ENCODE measurements around the gene FSTL5. TPM values are rescaled to one million over a fixed set of nuclear protein-coding genes. Genes with fewer than 3 reads are reported as not detected.

Gene FSTL5
- total and polyA plus RNA-seq, 2 experiments from 2014 or later = 0.06 to 0.49 TPM

DNA sequence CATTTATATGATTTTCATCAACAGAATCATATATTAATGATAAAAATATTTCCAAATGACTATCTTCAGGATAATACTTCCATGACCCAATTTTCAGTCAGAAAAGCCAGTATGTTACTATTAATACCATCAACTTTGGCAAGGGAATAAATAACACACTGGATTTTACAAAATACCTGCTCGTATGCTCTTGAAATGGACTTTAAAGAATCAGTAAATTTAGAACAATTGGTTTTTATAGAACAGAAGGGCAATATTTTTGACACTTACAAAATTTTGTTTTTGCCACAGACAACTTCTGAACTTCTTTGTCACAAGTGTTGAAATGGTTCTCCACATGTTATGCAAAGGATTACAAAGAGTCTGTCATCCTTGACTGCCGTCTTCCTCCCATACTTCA lies 700.4 kb downstream of the FSTL5 start:
- H3K4me3 Mint-ChIP-seq = no peak overlapping the region
- H3K27ac ChIP-seq (ENCODE audit: low read depth) = no peak overlapping the region
- H3K4me3 ChIP-seq = no peak overlapping the region
- peaks cover 4% of the 10 kb centered on the region; the same call in 1 of the 3 replicates for H3K4me1 Mint-ChIP-seq
- no peak overlapping the region for H3K27ac Mint-ChIP-seq
- H3K79me2 ChIP-seq (replicated peaks; ENCODE audit: insufficient read depth) = no peaks in the 10 kb centered on the region
- H3K36me3 ChIP-seq (ENCODE audit: insufficient read depth) = no peaks in the 10 kb centered on the region
- no peaks in the 10 kb centered on the region for H3K36me3 Mint-ChIP-seq (ENCODE audit: low read depth)
- H3K9me3 Mint-ChIP-seq = no peaks in the 10 kb centered on the region
- H4K20me1 ChIP-seq (replicated peaks; ENCODE audit: insufficient read depth) = no peaks in the 10 kb centered on the region
- no peak for TF ChIP-seq POLR2AphosphoS5 (IDR thresholded peaks at IDR 0.05; ENCODE audit: low read depth)
- H2AFZ ChIP-seq = no peak overlapping the region
- no peak overlapping the region for H3K4me2 ChIP-seq
- no peaks in the 10 kb centered on the region for H3K27me3 Mint-ChIP-seq (ENCODE audit: insufficient read depth, low read depth, poor library complexity)
- no peaks in the 10 kb centered on the region for H3K27me3 ChIP-seq (ENCODE audit: insufficient read depth)
- H3F3A ChIP-seq (replicated peaks; ENCODE audit: low read depth) = no peaks in the 10 kb centered on the region
- no peaks in the 10 kb centered on the region for H3K9me2 ChIP-seq (ENCODE audit: insufficient read depth)
- no peak for DNase-seq (ENCODE audit: low spot score)
- no peak for ATAC-seq
- H3K4me1 ChIP-seq (ENCODE audit: insufficient read depth) = peaks cover 7% of the 10 kb centered on the region

DNA sequence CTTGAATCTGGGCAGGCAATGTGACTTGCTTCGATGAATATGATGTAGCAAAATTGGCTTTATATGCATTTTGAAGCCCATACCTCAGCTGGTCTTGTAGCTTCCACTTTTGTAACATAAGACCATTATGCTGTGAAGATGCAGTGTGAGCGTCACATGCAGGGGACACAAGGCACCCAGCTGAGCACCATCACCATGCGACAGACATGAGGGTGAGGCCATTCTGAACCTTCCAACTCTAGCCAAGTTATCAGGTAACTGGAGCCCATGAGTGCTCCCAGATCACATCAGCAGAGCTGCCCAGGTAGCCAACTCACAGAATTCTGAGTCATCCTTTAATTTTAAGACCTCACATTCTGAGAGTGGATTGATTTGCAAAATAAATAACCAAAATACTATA lies 705.9 kb downstream of the FSTL5 start:
- ATAC-seq = no peak
- TF ChIP-seq POLR2AphosphoS5 (IDR thresholded peaks at IDR 0.05; ENCODE audit: low read depth) (no peak), CTCF (conservative IDR thresholded peaks at IDR 0.05; ENCODE audit: low read depth in 2 of 2) (no peak), EZH2 (IDR thresholded peaks at IDR 0.05; ENCODE audit: low read depth, unreplicated experiment) (no peak), ETS1 (IDR thresholded peaks at IDR 0.05) (no peak), CREB1 (CRISPR knock-in tag; IDR thresholded peaks at IDR 0.05; ENCODE audit: low read depth) (no peak), ZNF331 (CRISPR knock-in tag; IDR thresholded peaks at IDR 0.05; ENCODE audit: low read depth) (no peak), ZNF114 (CRISPR knock-in tag; IDR thresholded peaks at IDR 0.05) (no peak), NANOG (IDR thresholded peaks at IDR 0.05; ENCODE audit: borderline replicate concordance) (no peak)
- TF ChIP-seq, protein P1, sequence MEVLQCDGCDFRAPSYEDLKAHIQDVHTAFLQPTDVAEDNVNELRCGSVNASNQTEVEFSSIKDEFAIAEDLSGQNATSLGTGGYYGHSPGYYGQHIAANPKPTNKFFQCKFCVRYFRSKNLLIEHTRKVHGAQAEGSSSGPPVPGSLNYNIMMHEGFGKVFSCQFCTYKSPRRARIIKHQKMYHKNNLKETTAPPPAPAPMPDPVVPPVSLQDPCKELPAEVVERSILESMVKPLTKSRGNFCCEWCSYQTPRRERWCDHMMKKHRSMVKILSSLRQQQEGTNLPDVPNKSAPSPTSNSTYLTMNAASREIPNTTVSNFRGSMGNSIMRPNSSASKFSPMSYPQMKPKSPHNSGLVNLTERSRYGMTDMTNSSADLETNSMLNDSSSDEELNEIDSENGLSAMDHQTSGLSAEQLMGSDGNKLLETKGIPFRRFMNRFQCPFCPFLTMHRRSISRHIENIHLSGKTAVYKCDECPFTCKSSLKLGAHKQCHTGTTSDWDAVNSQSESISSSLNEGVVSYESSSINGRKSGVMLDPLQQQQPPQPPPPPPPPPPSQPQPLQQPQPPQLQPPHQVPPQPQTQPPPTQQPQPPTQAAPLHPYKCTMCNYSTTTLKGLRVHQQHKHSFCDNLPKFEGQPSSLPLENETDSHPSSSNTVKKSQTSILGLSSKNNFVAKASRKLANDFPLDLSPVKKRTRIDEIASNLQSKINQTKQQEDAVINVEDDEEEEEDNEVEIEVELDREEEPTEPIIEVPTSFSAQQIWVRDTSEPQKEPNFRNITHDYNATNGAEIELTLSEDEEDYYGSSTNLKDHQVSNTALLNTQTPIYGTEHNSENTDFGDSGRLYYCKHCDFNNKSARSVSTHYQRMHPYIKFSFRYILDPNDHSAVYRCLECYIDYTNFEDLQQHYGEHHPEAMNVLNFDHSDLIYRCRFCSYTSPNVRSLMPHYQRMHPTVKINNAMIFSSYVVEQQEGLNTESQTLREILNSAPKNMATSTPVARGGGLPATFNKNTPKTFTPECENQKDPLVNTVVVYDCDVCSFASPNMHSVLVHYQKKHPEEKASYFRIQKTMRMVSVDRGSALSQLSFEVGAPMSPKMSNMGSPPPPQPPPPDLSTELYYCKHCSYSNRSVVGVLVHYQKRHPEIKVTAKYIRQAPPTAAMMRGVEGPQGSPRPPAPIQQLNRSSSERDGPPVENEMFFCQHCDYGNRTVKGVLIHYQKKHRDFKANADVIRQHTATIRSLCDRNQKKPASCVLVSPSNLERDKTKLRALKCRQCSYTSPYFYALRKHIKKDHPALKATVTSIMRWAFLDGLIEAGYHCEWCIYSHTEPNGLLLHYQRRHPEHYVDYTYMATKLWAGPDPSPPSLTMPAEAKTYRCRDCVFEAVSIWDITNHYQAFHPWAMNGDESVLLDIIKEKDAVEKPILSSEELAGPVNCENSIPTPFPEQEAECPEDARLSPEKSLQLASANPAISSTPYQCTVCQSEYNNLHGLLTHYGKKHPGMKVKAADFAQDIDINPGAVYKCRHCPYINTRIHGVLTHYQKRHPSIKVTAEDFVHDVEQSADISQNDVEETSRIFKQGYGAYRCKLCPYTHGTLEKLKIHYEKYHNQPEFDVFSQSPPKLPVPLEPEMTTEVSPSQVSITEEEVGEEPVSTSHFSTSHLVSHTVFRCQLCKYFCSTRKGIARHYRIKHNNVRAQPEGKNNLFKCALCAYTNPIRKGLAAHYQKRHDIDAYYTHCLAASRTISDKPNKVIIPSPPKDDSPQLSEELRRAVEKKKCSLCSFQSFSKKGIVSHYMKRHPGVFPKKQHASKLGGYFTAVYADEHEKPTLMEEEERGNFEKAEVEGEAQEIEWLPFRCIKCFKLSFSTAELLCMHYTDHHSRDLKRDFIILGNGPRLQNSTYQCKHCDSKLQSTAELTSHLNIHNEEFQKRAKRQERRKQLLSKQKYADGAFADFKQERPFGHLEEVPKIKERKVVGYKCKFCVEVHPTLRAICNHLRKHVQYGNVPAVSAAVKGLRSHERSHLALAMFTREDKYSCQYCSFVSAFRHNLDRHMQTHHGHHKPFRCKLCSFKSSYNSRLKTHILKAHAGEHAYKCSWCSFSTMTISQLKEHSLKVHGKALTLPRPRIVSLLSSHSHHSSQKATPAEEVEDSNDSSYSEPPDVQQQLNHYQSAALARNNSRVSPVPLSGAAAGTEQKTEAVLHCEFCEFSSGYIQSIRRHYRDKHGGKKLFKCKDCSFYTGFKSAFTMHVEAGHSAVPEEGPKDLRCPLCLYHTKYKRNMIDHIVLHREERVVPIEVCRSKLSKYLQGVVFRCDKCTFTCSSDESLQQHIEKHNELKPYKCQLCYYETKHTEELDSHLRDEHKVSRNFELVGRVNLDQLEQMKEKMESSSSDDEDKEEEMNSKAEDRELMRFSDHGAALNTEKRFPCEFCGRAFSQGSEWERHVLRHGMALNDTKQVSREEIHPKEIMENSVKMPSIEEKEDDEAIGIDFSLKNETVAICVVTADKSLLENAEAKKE (CRISPR knock-in tag; IDR thresholded peaks at IDR 0.05) = no peak
- TF ChIP-seq, protein P2, sequence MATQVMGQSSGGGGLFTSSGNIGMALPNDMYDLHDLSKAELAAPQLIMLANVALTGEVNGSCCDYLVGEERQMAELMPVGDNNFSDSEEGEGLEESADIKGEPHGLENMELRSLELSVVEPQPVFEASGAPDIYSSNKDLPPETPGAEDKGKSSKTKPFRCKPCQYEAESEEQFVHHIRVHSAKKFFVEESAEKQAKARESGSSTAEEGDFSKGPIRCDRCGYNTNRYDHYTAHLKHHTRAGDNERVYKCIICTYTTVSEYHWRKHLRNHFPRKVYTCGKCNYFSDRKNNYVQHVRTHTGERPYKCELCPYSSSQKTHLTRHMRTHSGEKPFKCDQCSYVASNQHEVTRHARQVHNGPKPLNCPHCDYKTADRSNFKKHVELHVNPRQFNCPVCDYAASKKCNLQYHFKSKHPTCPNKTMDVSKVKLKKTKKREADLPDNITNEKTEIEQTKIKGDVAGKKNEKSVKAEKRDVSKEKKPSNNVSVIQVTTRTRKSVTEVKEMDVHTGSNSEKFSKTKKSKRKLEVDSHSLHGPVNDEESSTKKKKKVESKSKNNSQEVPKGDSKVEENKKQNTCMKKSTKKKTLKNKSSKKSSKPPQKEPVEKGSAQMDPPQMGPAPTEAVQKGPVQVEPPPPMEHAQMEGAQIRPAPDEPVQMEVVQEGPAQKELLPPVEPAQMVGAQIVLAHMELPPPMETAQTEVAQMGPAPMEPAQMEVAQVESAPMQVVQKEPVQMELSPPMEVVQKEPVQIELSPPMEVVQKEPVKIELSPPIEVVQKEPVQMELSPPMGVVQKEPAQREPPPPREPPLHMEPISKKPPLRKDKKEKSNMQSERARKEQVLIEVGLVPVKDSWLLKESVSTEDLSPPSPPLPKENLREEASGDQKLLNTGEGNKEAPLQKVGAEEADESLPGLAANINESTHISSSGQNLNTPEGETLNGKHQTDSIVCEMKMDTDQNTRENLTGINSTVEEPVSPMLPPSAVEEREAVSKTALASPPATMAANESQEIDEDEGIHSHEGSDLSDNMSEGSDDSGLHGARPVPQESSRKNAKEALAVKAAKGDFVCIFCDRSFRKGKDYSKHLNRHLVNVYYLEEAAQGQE (IDR thresholded peaks at IDR 0.05; ENCODE audit: unreplicated experiment) = no peak

More for the DNA sequence above, 705.9 kb downstream of the FSTL5 start:
- Mint-ChIP-seq H3K27ac (no peak overlapping the region), H3K4me1 (peaks cover 4% of the 10 kb centered on the region; the same call in 1 of the 3 replicates), H3K27me3 (ENCODE audit: insufficient read depth, low read depth, poor library complexity) (peaks cover 1% of the 10 kb centered on the region), H3K36me3 (ENCODE audit: low read depth) (no peaks in the 10 kb centered on the region), H3K9me3 (no peaks in the 10 kb centered on the region), H3K4me3 (no peak overlapping the region)
- Histone ChIP-seq H3K4me2 (no peak overlapping the region), H3K4me1 (ENCODE audit: insufficient read depth) (peaks cover 7% of the 10 kb centered on the region), H3F3A (replicated peaks; ENCODE audit: low read depth) (no peaks in the 10 kb centered on the region), H3K79me2 (replicated peaks; ENCODE audit: insufficient read depth) (no peaks in the 10 kb centered on the region), H3K9me2 (ENCODE audit: insufficient read depth) (no peaks in the 10 kb centered on the region), H3K27ac (ENCODE audit: low read depth) (no peak overlapping the region), H3K36me3 (ENCODE audit: insufficient read depth) (no peaks in the 10 kb centered on the region), H3K4me3 (no peak overlapping the region), H4K20me1 (replicated peaks; ENCODE audit: insufficient read depth) (no peaks in the 10 kb centered on the region), H2AFZ (no peak overlapping the region), H3K27me3 (ENCODE audit: insufficient read depth) (no peaks in the 10 kb centered on the region)
- no peak for DNase-seq (ENCODE audit: low spot score)
